Hepatocyte (in vitro differentiated cells): ENCODE measurements around the gene USP54.

Source experiments
- CTCF ChIP-seq: fragments of 200-600 bp; sonication (generic); IDR thresholded peaks from 2 replicates; pipeline ENCODE4 v1.5.1; 2016; ENCODE audit warnings: antibody characterized with exemption, mild to moderate bottlenecking; ENCODE audit not compliant: poor library complexity
- EZH2 ChIP-seq: fragments of 200-600 bp; sonication (generic); IDR thresholded peaks from 2 replicates; pipeline ENCODE4 v1.6.1; 2016; ENCODE audit warnings: antibody characterized with exemption, mild to moderate bottlenecking, borderline replicate concordance
- EZH2phosphoT487 ChIP-seq: fragments of 200-600 bp; sonication (generic); IDR thresholded peaks from one replicate; pipeline ENCODE4 v1.6.1; 2018; ENCODE audit warnings: antibody characterized with exemption, mild to moderate bottlenecking, low read depth, moderate library complexity; ENCODE audit not compliant: unreplicated experiment, severe bottlenecking

- TF ChIP-seq CTCF (no peak), EZH2 (no peak), EZH2phosphoT487 (no peak)
Observed at GRCh38 chr10:73459683-73460314, 131.3 kb downstream of the USP54 start.
